HG03457 (cell line): ENCODE results near the gene PRKN.

Experiments
- ATAC-seq: cut with Tn5 transposase; IDR thresholded peaks from one replicate; pipeline ENCODE4 v1.9.1; 2021; ENCODE audit warnings: moderate number of reproducible peaks; ENCODE audit not compliant: unreplicated experiment

PRKN gene

GRCh38 chr6:162727322-162728182 lies at the start of gene PRKN, which contains the start of gene PACRG:
TSS of gene PRKN (minus strand) at chr6:162727766.
TSS of gene PACRG (plus strand) at chr6:162727974.
- ATAC-seq, result peak; percentile 96

- no peak for ATAC-seq
These were observed 49.5 kb upstream of the PRKN start for GRCh38 chr6:162777091-162777490.

- no peak for ATAC-seq
These were observed 46.4 kb upstream of the PRKN start for GRCh38 chr6:162773996-162774395.

GRCh38 chr6:162772466-162772865 lies 44.9 kb upstream of the PRKN start:
- ATAC-seq, result no peak

- ATAC-seq, result no peak
These were observed 43.4 kb upstream of the PRKN start for GRCh38 chr6:162770955-162771354.

GRCh38 chr6:162770136-162770535 lies 42.6 kb upstream of the PRKN start:
- no peak for ATAC-seq

- no peak for ATAC-seq
These were observed 26.2 kb upstream of the PRKN start for GRCh38 chr6:162753775-162754174.

- no peak for ATAC-seq
These were observed 23.8 kb upstream of the PRKN start for GRCh38 chr6:162751211-162751859.

GRCh38 chr6:162750776-162751175 lies 23.2 kb upstream of the PRKN start:
- no peak for ATAC-seq

GRCh38 chr6:162736961-162737360 lies 9.4 kb upstream of the PRKN start:
- ATAC-seq, result no peak

GRCh38 chr6:162733489-162733888 lies 5.9 kb upstream of the PRKN start:
- ATAC-seq, result no peak

- ATAC-seq, result no peak
These were observed 2.9 kb upstream of the PRKN start for GRCh38 chr6:162730502-162730901.

GRCh38 chr6:162728706-162729105 lies 1.1 kb upstream of the PRKN start:
- no peak for ATAC-seq

- ATAC-seq, result no peak
These were observed 631 bp upstream of the PRKN start for GRCh38 chr6:162728197-162728596.

GRCh38 chr6:162726947-162727321 lies 632 bp downstream of the PRKN start:
- ATAC-seq, result peak; percentile 1

- no peak for ATAC-seq
These were observed 4.9 kb downstream of the PRKN start for GRCh38 chr6:162722633-162723032.

- ATAC-seq, result no peak
These were observed 5.3 kb downstream of the PRKN start for GRCh38 chr6:162722226-162722625.

- no peak for ATAC-seq
These were observed 6.2 kb downstream of the PRKN start for GRCh38 chr6:162721404-162721687.

- no peak for ATAC-seq
These were observed 8.0 kb downstream of the PRKN start for GRCh38 chr6:162719528-162719927.

- no peak for ATAC-seq
These were observed 12.0 kb downstream of the PRKN start for GRCh38 chr6:162715601-162716000.

- no peak for ATAC-seq
These were observed 13.4 kb downstream of the PRKN start for GRCh38 chr6:162713974-162714780.

- ATAC-seq, result no peak
These were observed 14.9 kb downstream of the PRKN start for GRCh38 chr6:162712694-162713093.
